Activated naive CD8-positive, alpha-beta T cell (primary cell): ENCODE measurements around the gene SYN1.

Source experiments
- H3K27ac Mint-ChIP-seq: one replicate; pipeline ENCODE4 v1.8.0; 2021; ENCODE audit warnings: mixed read lengths
- H3K27me3 Mint-ChIP-seq: one replicate; pipeline ENCODE4 v1.8.0; 2021; ENCODE audit warnings: mixed read lengths
- H3K36me3 Mint-ChIP-seq: one replicate; pipeline ENCODE4 v1.8.0; 2021; ENCODE audit warnings: mixed read lengths
- H3K4me1 Mint-ChIP-seq: one replicate; pipeline ENCODE4 v1.8.0; 2021; ENCODE audit warnings: low read depth, mixed read lengths
- H3K4me3 Mint-ChIP-seq: one replicate; pipeline ENCODE4 v1.8.0; 2021; ENCODE audit warnings: mild to moderate bottlenecking, mixed read lengths
- H3K9me3 Mint-ChIP-seq: one replicate; pipeline ENCODE4 v1.8.0; 2021; ENCODE audit warnings: low read depth, mixed read lengths

Gene SYN1

DNA sequence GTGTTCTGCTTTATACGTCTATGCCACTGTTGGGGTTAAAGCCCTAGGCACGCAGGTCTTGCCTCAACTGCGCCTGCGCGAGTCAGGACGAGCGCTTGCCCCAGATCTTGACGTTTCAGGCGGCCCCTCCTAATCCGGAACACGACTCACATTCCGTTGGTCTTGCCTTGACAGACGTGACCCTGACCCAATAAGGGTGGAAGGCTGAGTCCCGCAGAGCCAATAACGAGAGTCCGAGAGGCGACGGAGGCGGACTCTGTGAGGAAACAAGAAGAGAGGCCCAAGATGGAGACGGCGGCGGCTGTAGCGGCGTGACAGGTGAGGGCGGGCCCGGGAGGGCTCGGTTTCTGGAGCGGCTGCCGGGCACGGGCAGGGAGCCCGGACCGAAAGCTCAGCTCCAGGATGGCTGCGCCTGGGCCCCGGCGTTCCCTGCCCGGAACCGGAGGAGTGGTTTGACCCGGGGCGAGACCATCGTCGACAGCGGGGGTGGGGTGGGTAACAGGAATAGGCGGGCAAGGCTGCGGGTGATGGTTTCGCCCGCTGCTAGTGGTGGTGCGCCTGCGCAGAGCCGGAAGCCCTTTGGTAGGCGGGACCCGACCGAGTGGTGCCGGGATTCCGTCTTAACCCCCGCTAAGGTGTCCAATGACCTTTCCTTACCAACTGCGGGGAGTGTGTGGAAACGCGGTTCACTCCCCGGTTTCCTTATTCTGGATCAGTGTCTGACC is 58.6 kb downstream of the SYN1 start, which contains the start of gene ARAF:
Gene ARAF (plus strand): TSS at position 272 of the 725 bp plus-strand sequence. CDS start 1,763 bp downstream, outside the sequence.
- no peaks in the 10 kb centered on the region for H3K27me3 Mint-ChIP-seq
- H3K4me3 Mint-ChIP-seq: peak within 1 kb of the TSS; percentile 94
- peaks cover 8% of the 10 kb centered on the region for H3K36me3 Mint-ChIP-seq
- peaks cover 44% of the 10 kb centered on the region for H3K4me1 Mint-ChIP-seq
- no peaks in the 10 kb centered on the region for H3K9me3 Mint-ChIP-seq
- peak within 1 kb of the TSS; percentile 96 for H3K27ac Mint-ChIP-seq

DNA sequence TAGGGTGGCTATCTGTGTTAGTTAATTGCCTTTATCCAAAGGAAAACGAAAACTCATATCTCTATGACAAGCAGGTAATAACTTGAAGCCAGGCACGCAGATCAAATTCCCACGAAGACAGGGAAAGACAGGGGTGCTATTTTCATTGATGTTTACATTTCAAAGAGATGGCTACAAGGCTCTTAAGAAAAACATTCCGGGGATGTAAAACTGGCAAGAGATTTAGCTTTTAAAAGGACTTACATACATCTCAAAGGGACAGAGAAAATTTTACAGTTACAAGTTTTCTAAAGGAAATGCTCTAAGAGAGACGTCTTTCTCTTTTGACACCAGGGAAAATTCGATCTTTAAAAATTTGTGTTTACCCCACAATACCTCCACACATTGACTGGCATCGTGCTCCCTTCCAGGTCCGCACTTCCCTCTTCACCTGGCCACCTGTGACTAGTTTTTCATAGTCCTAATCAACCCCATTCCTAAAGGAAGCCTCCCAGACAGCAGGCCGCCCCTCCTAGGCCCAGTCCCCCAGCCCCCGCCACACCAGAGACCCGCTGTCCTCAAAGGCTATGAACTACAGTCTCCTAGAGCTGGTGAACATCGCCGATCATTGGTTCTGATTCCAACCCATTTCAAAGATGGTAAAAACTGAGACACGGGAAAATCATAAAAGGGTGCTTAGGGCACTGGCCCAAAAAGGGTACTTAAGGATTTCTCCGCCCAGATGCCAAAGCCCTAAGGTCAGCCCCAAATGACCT is 59.3 kb downstream of the SYN1 start:
- Mint-ChIP-seq H3K27me3 (no peaks in the 10 kb centered on the region), H3K9me3 (no peaks in the 10 kb centered on the region), H3K27ac (peak overlapping the region; percentile 96), H3K4me1 (peaks cover 48% of the 10 kb centered on the region), H3K4me3 (peak overlapping the region; percentile 94), H3K36me3 (peaks cover 8% of the 10 kb centered on the region)

DNA sequence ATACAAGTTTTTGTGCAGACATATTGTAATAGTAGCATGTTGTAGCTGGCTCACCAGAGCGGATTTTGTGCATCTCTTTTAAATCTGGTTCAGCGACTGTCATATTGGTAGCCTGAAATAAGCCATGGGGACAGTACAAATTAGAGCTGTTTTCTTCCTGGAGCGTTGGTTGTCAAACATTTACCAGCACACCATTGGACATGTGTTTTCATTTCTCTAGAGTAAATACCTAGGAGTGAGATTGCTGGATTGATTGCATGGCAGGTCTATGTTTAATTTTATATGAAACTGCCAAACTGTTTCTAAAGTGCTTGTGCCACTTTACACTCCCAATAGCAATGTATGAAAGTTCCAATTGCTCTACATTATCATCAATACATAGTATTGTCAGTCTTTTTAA is 61.2 kb downstream of the SYN1 start:
- Mint-ChIP-seq H3K4me3 (no peak overlapping the region), H3K4me1 (peaks cover 34% of the 10 kb centered on the region), H3K36me3 (peaks cover 2% of the 10 kb centered on the region), H3K27ac (no peak overlapping the region), H3K9me3 (no peaks in the 10 kb centered on the region), H3K27me3 (no peaks in the 10 kb centered on the region)

DNA sequence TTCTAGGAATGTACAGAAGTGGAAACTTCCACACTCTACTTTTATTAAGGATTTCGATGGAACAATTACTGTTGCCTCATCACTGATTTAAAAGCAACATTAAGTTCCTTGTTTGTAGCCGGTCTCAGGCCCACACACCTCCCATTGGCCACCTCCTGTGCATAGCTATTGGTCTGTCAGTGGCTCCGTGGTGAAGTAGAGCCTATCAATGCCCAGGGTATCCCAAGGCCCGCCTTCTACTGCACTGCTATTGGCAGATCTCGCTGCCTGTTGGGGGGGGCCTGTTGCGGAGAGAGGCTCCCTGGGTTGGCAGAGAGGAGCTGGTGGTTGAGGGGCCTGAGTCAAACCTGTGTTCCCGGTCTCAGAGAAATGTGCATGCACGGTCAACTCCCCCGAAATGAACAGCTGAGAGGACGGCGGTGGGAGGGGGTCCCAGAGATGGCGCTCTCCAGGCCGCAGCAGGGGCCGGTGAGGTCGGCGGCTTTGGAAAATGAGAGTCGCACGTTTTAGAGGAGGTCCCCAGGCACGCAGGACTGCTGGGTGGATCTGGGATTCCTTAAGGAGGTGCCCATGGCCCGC is 63.5 kb downstream of the SYN1 start:
- H3K4me1 Mint-ChIP-seq: peaks cover 25% of the 10 kb centered on the region
- H3K36me3 Mint-ChIP-seq: no peaks in the 10 kb centered on the region
- no peaks in the 10 kb centered on the region for H3K9me3 Mint-ChIP-seq
- peak overlapping the region; percentile 94 for H3K27ac Mint-ChIP-seq
- H3K4me3 Mint-ChIP-seq: peak overlapping the region; percentile 90
- H3K27me3 Mint-ChIP-seq: no peaks in the 10 kb centered on the region

DNA sequence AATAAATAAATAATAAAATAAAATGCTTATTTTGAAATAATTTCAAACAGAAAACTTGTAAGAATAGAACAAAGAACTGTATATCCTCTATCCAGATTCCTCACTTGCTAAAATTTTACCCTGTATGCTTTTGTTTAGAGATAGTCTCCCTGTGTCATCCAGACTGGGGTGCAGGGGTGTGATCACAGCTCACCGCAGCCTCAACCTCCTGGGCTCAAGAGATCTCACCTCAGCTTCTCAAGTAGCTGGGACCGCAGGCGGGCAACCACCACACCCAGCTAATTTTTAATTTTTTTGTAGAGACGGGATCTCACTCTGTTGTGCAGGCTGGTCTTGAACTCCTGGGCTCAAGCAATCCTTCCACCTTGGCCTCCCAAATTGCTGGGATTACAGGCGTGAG is 76.2 kb downstream of the SYN1 start:
- no peaks in the 10 kb centered on the region for H3K4me1 Mint-ChIP-seq
- no peaks in the 10 kb centered on the region for H3K27me3 Mint-ChIP-seq
- no peak overlapping the region for H3K27ac Mint-ChIP-seq
- H3K36me3 Mint-ChIP-seq: no peaks in the 10 kb centered on the region
- H3K4me3 Mint-ChIP-seq: no peak overlapping the region
- H3K9me3 Mint-ChIP-seq: no peaks in the 10 kb centered on the region

DNA sequence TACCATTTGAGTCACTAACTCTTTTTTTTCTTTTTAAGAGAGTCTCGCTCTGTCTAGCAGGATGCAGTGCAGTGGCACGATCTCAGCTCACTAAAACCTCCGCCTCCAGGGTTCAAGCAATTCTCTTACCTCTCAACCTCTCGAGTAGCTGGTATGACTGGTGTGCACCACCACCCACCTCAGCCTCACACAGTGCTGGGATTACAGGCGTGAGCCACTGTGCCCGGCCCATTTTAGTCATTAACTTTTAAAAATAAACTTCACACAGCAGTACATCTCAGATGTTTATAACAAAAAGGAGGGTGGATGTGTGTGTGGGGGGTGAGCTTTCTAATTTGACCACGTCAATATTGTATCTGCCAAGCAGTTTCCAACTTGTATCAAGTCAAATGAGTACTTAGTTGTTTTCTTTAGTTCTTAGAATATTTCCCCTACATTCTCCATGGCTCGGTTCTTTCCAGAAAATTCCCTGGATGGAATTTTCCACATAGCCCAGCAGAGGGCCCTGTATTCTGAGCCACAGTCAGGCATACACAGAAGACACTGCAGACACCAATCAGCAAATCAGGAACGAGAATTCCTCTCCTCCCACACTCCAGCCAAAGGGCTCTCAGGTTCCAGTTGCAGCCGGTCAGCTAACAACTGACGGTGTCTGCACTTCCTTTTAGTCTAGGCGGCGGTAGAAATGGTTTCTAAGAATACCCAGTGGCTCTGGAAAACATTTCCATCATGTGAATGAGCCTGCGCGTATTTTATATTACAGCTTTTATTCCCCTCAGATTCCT is 78.7 kb downstream of the SYN1 start:
- H3K36me3 Mint-ChIP-seq: no peaks in the 10 kb centered on the region
- no peak overlapping the region for H3K4me3 Mint-ChIP-seq
- H3K9me3 Mint-ChIP-seq: no peaks in the 10 kb centered on the region
- H3K4me1 Mint-ChIP-seq: no peaks in the 10 kb centered on the region
- H3K27me3 Mint-ChIP-seq: no peaks in the 10 kb centered on the region
- no peak overlapping the region for H3K27ac Mint-ChIP-seq

DNA sequence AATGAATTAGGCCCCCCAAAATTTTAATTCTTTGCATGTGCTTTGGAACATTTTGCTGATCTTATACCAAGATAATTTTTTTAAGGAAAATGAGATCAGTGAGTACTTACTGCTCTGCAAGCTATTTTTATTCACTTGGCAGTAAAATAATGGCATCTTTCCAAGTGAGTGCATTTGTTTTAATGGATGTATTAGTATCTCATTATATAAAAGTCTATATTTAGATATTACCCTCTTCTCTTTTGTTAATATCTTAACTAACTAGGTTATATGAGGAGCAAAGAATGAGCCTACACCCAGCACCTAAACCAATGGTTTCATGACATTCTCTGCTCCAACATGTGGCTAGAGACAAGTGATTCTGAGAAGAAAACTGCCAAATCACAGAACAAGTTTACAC is 79.8 kb downstream of the SYN1 start:
- H3K27ac Mint-ChIP-seq: no peak overlapping the region
- H3K4me1 Mint-ChIP-seq: no peaks in the 10 kb centered on the region
- no peak overlapping the region for H3K4me3 Mint-ChIP-seq
- H3K36me3 Mint-ChIP-seq: no peaks in the 10 kb centered on the region
- H3K27me3 Mint-ChIP-seq: no peaks in the 10 kb centered on the region
- no peaks in the 10 kb centered on the region for H3K9me3 Mint-ChIP-seq

DNA sequence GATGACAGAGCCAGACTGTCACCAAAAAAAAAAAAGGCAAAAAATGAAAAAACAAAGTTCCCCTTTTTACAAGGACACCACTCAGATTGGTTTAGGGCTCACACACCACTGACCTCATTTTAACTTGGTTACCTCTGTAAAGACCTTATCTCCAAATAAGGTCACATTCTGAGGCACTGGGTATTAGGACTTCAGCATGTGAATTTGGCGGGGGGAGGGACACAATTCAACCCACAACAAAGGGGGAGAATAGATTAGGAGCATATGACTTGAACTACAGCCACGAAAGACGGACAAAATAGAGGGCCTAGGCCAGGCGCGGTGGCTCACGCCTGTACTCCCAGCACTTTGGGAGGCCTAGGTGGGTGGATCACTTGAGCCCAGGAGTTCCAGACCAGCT is 89.6 kb downstream of the SYN1 start:
- Mint-ChIP-seq H3K9me3 (no peaks in the 10 kb centered on the region), H3K36me3 (no peaks in the 10 kb centered on the region), H3K4me3 (no peak overlapping the region), H3K27ac (no peak overlapping the region), H3K4me1 (no peaks in the 10 kb centered on the region), H3K27me3 (no peaks in the 10 kb centered on the region)

DNA sequence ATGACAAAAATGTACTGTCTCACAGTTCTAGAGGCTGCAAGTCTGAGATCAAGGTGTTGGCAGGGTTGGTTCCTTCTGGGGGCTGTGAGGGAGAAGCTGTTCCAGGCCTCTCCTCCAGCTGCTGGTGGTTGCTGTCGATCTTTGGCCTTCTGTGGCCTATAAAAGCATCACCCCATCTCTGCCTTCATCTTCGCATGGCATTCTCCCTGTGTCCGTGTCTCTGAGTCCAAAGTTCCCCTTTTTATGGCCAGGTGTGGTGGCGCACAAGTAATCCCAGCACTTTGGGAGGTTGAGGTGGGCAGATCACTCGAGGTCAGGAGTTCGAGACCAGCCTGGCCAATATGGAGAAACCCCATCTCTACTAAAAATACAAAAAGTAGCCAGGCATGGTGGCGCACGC is 90.1 kb downstream of the SYN1 start:
- no peaks in the 10 kb centered on the region for H3K27me3 Mint-ChIP-seq
- H3K27ac Mint-ChIP-seq: no peak overlapping the region
- no peaks in the 10 kb centered on the region for H3K9me3 Mint-ChIP-seq
- H3K4me3 Mint-ChIP-seq: no peak overlapping the region
- no peaks in the 10 kb centered on the region for H3K36me3 Mint-ChIP-seq
- no peaks in the 10 kb centered on the region for H3K4me1 Mint-ChIP-seq

DNA sequence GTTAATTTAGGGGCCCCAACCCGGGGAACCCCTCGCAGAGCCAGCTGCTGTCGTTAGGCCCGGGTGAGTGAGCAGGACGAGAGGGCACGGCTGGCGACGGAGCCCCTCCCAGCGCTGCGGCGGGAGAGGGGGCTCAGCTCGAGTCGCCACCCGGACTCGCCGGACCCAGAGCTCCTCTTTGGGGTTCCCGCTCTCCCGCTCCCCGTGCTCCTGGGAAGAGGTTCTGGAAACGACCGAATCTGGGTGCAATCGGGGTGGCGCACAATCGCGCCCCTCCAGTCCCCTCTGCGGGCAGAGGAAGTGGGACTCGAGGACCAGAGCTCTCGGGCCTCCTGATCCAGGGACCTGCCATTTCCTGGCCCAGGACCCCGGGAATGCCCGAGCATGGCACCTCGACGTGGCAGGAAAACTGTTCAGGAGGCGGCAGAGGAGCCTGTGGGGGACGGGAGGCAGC is 95.9 kb downstream of the SYN1 start:
- no peaks in the 10 kb centered on the region for H3K27me3 Mint-ChIP-seq
- H3K36me3 Mint-ChIP-seq: no peaks in the 10 kb centered on the region
- H3K4me1 Mint-ChIP-seq: peaks cover 3% of the 10 kb centered on the region
- no peak overlapping the region for H3K27ac Mint-ChIP-seq
- peak overlapping the region; percentile 66 for H3K4me3 Mint-ChIP-seq
- H3K9me3 Mint-ChIP-seq: no peaks in the 10 kb centered on the region

DNA sequence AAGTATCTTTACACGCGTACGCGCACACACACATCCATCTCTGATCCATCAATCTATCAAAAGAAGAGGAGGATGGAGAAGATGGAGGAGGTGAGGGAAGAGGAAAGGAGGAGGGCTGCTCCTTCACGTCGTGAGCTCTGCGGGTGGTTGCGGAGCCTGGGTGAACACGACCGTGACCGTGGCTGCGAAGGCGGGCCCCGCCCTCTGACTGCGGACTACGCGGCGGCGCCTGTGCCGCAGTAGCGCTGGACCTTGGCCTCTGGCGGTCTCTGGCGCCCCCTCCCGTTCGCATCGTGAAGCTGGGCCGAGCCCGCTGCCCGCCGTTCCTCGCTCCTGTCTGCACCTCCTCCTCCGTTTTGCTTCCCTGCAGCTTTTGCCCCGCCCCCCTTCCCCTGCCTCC is 96.4 kb downstream of the SYN1 start:
- no peak overlapping the region for H3K27ac Mint-ChIP-seq
- H3K4me1 Mint-ChIP-seq: peaks cover 3% of the 10 kb centered on the region
- peak overlapping the region; percentile 77 for H3K4me3 Mint-ChIP-seq
- H3K9me3 Mint-ChIP-seq: no peaks in the 10 kb centered on the region
- no peaks in the 10 kb centered on the region for H3K27me3 Mint-ChIP-seq
- H3K36me3 Mint-ChIP-seq: no peaks in the 10 kb centered on the region
